Measurements from ENCODE around the gene LRP2.

- TF ChIP-seq CTCF (IDR thresholded peaks at IDR 0.05): no peak
- no peak for TF ChIP-seq POLR2A (IDR thresholded peaks at IDR 0.05)
These were observed 196.5 kb downstream of the LRP2 start for GRCh38 chr2:169165791-169166190.

All from uterus (tissue), 2 donors.